CD4-positive, alpha-beta T cell treated with Interleukin-12 subunit alpha and Interleukin-12 subunit beta, for 1 hour (primary cell): ENCODE measurements around the gene TPTE2.
"Not testable (repeated sequence)": the region's sequence is repeated elsewhere in the genome, so short reads cannot be mapped to it uniquely, and the experiment has no call there.

Experiments used
- DNase-seq: peaks from one replicate; pipeline ENCODE4 v3.0.0-alpha.2; 2020

Gene TPTE2

DNA sequence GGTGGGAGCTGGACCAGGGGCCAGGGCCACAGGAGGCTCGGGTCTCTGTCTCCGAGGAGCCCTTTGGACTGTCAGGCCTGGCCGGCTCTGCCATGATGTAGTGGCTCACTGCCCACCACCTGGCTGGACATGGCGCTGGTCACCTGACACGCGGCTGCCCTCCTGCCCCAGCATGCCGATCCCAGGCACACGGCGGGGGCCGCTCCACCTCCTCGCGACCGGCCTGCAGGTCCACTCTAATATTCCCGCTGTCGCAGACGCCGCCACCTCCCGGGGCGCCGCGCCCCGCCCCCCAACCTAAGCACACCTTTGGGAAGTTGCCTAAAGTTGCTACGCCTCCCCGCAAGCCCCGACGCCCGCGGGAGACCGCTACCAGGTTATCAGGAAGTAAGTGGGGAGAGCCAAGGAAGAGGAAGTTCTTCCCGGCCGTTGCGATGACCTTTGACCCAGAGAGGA lies at the start of gene TPTE2:
Gene TPTE2 (minus strand): TSS at position 406 of the 456 bp plus-strand sequence. CDS start 58,298 bp downstream, outside the sequence.
- DNase-seq: not testable (repeated sequence)

GRCh38 chr13:19607523-19608078 lies 46.3 kb upstream of the TPTE2 start:
- no peak for DNase-seq

DNA sequence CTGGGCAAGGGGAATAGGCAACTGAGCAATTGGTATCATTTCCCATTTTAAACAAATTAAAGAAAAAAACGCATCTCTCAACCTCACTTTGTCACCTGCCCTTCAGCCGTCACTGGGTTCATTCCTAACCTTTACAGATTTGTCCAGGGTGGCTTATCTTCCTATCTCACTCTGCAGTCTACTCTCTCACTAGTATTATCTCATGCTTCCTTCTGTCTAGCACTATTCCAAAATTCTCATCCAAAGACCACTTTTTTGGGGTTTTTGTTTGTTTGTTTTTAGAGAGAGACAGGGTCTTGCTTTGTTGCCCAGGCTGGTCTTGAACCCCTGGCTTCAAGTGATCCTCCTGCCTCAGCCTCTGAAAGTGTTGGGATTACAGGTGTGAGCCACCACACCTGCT lies 45.4 kb upstream of the TPTE2 start:
- DNase-seq: no peak

- DNase-seq: no peak
Measured at GRCh38 chr13:19606152-19606551, 44.8 kb upstream of the TPTE2 start.

- no peak for DNase-seq
Measured at GRCh38 chr13:19605161-19605955, 44.0 kb upstream of the TPTE2 start.

DNA sequence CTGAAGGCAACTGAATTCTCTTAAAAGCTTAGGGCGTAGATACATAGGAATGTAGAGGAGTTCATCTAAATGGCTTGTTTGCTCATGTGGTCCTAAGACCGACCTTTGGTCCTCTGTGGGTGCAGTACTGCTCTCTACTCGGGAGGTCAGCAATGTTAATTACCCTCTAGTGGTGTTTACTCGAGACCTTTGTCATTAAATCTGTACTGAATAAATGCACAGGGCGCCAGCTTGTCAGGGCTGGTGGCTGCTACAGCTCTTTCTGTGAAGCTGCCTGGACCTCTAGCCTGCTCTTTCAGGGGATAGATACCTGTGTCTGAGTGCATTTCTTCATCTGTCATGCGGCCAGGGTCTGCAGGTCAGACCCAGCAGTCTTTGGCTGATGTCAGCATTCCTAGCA lies 43.0 kb upstream of the TPTE2 start:
- no peak for DNase-seq

DNA sequence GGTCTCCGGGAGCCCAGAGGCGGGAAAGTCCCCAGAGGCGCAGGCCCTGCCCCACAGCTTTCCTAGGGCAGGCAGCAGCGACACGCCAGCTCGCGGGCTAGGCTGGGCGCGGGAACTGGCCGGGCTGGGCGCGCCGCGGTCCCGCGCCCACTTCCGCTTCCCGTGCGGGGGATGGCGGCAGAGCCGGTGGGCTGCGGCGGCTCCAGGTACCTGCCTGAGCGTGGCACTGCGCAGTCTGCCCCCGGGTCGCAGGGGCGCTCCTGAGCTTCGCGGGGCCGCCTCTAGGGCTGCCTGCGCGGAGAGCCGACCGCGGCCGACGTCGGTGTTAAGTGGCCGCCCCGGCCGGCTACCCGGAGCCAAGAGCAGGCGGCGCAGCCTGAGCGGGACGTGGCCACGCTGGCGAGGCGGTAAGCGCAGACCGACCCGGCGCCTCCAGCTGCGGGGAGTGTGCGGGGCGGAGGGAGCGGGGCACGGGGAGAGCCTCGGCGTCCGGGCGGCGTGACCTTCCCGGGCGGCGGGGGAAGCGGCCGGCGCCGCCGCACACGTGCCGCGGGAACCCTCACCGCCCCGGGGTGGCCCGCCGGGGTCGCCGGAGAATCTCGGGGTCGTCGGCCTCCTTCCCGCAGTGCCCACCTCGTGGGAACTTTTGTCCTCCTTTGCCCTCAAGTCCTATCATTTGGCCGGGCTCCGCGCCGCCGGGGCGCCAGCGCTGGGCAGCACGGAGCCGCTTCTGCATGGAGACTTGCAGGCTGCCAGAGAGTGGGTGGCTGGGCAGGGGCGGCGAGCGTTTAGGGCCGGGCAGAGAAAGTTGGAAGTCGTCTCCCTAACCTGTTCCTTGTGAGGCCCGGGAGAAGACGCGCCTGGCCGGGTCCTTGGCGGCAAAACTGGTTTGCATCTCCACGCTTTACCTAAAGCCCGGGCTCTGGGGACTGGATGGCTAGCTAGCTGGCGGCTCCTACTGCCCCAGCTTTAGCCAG lies 40.7 kb upstream of the TPTE2 start:
- DNase-seq: peak; percentile 33

DNA sequence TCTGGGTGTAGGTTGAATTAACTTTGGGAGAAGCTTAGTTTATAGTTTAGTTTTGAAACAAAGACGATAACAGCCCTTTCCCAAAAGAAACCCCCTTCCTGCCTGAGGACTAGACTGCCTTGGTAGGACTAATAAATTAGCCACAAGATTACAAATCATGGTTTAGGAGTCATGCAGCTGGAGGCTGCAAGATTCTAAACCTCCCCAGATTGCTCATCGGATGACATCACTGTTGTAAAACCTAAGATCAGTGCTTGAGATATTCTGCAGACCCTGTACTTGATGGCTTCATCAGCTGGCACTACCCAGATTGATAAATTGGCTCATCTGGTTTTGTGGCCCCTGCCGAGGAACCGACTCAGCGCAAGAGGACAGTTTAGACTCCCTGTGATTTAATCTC lies 36.2 kb upstream of the TPTE2 start:
- DNase-seq: no peak

- no peak for DNase-seq
Measured at GRCh38 chr13:19596960-19597361, 35.6 kb upstream of the TPTE2 start.

DNA sequence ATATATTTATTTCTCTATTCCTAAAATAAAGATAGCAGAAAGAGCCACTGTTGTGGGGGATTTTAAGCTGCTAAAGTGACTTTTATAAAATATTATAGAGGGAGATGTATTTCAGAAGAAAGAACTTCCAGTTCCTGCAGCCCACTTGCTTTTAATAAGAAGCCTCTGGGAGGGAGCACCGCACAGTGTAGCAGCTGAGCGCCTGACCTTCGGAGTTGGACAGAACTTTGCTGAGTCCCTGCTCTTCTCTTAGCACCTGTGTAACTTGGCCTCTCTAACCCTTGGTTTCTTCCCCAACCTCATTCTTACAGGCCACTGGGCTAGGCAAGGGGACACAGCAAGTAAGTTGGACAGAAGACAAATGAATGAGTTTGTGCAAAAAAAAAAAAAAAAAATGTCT lies 34.8 kb upstream of the TPTE2 start:
- no peak for DNase-seq

- no peak for DNase-seq
Measured at GRCh38 chr13:19592657-19593180, 31.4 kb upstream of the TPTE2 start.

DNA sequence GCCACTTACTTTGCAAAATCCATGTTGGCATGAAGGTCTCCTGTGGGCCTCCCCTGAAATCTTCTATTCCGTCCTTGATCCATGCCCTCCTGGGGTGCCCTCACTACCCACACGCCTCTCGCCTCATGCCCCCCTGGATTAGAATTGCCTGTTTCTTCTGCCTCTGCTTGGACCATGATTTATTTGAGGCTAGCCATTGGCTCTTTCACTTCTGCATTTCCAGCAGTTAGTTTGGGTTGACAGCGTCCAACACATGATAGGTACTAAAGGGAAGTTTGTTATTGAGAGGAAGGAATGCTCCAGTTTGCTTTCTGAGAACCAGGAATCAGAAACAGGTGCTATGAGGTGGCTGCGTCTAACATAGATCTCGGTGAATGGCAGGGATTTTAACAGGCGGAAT lies 30.5 kb upstream of the TPTE2 start:
- no peak for DNase-seq

GRCh38 chr13:19590423-19590822 lies 29.1 kb upstream of the TPTE2 start:
- no peak for DNase-seq

DNA sequence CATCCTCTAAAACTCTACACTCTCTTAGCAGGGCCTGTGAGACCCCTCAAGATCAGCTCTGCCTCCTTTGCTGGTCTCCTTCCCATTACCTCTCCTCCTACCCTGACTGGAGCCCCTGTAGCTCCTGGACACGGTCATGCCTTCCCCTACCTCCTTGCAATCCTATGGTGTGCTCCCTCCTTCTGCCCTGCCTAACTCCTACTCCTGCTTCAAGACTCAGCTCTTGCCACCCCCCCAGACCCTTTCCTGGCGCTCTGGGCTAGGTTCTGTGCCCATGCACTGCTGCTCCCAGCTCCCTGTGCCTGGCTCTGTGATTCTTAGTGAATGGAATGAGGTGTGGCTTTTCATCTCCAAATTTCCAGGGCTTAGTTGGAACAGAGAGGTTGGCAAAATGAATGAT lies 28.0 kb upstream of the TPTE2 start:
- DNase-seq: no peak

GRCh38 chr13:19587635-19588300 lies 26.4 kb upstream of the TPTE2 start:
- peak; percentile 57 for DNase-seq

DNA sequence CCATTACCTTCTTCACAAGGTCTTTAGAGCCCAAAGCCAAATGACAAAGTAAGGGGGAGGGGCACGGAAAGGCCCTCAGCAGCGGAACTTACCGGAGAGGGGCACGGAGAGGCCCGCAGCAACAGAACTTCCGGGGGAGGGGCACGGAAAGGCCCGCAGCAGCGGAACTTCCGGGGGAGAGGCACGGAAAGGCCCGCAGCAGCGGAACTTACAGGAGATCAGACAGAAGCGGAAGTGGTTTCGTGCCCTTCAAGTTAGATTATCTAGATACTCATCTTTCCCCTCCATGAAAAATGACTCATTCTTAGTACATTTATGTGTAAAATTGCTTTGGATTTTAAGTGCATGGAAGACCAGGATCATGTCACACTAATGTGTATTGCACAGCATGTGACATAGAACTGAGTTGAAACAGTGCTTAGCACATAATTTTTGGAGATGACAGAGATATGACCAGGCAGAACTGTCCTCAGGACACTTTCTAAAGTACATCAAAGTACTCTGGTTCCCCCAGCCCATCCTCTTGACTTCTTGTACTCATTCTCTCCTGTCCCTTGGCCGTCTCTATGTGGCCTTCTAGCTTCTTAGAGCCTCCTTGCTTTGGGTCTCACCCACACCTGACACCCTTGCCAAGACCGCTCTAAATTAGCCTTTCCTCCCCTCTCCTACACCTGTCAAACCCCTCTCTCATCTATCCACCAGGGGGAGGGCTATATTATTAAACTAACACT lies 25.7 kb upstream of the TPTE2 start:
- peak; percentile 79 for DNase-seq

DNA sequence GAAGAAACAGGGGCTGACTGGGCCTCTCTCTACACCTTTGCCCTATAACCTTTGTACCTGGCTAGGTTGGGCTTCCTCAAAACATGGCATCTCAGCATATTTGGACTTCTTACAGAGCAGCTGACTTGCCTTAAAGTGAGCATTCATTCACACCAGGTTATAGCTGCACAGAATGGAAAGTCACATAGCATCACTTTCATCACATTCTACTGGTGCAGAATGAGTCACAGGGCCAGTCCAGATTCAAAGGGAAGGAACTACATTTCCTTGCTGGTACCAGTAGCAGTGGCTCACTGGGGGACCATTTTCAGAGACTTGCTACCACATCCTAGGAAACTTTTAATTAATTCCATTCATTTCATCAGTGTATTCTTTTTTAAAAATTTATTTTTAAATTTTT lies 20.3 kb upstream of the TPTE2 start:
- no peak for DNase-seq

GRCh38 chr13:19575230-19575629 lies 13.9 kb upstream of the TPTE2 start:
- no peak for DNase-seq

- DNase-seq: no peak
Measured at GRCh38 chr13:19573120-19573716, 11.9 kb upstream of the TPTE2 start.

GRCh38 chr13:19572280-19572679 lies 10.9 kb upstream of the TPTE2 start:
- DNase-seq: no peak

DNA sequence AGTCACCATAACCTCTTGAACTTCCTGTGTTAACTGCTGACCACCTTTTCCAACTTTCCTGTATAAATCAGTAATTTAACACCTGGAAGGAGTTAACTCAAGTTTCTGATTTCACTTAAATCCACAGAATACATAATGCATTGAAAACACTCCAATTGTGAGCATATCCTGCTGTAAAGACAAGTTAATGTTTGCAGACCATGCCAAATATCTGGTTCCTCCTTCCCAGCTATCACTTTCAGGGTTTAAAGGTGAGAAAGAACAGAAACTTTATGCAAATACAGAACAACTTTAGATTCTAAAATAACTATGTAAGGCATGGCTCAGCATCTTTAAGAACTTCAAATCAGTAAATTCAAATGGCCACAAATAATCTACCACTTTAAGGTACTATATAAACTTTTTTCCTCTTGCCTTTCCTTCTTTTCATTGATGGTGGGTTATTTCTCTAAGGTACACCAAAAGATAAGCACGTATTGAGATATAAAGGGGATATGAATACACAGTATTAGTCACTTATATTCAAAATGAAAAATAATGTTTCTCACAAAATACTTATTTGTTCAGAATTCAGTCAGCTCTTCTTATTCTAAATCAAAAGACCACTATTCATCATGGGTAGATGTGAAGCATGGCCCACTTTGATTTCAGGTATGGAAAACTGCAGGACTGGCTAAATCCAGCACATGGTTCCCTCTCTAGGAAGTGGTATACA lies 6.6 kb upstream of the TPTE2 start:
- DNase-seq: no peak
